Loucy (cell line): ENCODE results near the gene AQP6.

Source experiments
- H2AFZ ChIP-seq: fragments of 200-600 bp; sonication (generic); 2 replicates; pipeline ENCODE4 v1.6.0; 2016; ENCODE audit warnings: antibody characterized with exemption, mild to moderate bottlenecking, low read length, moderate library complexity
- H3F3A ChIP-seq: fragments of 200-600 bp; 2 replicates; pipeline ENCODE4 v1.6.0; 2016; ENCODE audit warnings: antibody characterized with exemption, low read depth, mild to moderate bottlenecking
- H3K27me3 ChIP-seq: fragments of 200-600 bp; sonication (generic); 2 replicates; pipeline ENCODE4 v1.6.1; 2014; ENCODE audit warnings: low read length, mild to moderate bottlenecking; ENCODE audit not compliant: insufficient read depth, poor library complexity, severe bottlenecking
- H3K36me3 ChIP-seq: fragments of 200-600 bp; sonication (generic); 2 replicates; pipeline ENCODE4 v1.6.1; 2016; ENCODE audit warnings: low read length; ENCODE audit not compliant: insufficient read depth
- H3K4me1 ChIP-seq: fragments of 200-600 bp; sonication (generic); 2 replicates; pipeline ENCODE4 v1.5.1; 2014; ENCODE audit warnings: low read length, mild to moderate bottlenecking; ENCODE audit not compliant: insufficient read depth, poor library complexity, severe bottlenecking
- H3K4me2 ChIP-seq: fragments of 200-600 bp; sonication (generic); 2 replicates; pipeline ENCODE4 v1.6.0; 2014; ENCODE audit warnings: antibody characterized with exemption, low read length, low read depth, mild to moderate bottlenecking; ENCODE audit not compliant: poor library complexity, severe bottlenecking
- H3K4me3 ChIP-seq: fragments of 200-600 bp; sonication (generic); 2 replicates; pipeline ENCODE4 v1.5.1; 2014; ENCODE audit warnings: low read length, mild to moderate bottlenecking, mixed read lengths; ENCODE audit not compliant: poor library complexity, severe bottlenecking
- H3K79me2 ChIP-seq: fragments of 200-600 bp; sonication (generic); 2 replicates; pipeline ENCODE4 v1.6.1; 2014; ENCODE audit warnings: low read length; ENCODE audit not compliant: insufficient read depth
- H3K9ac ChIP-seq: fragments of 200-600 bp; sonication (generic); 2 replicates; pipeline ENCODE4 v1.6.0; 2014; ENCODE audit warnings: mild to moderate bottlenecking, low read depth, low read length, moderate library complexity; ENCODE audit not compliant: poor library complexity, severe bottlenecking
- H3K9me2 ChIP-seq: fragments of 200-600 bp; sonication (generic); replicated peaks from 2 replicates; pipeline ENCODE4 v1.6.1; 2016; ENCODE audit warnings: low read depth, low read length, mixed read lengths
- H3K9me3 ChIP-seq: fragments of 200-600 bp; sonication (generic); 2 replicates; pipeline ENCODE4 v1.6.1; 2014; ENCODE audit warnings: mild to moderate bottlenecking, antibody characterized with exemption, low read length, low read depth; ENCODE audit not compliant: insufficient read depth
- H4K20me1 ChIP-seq: fragments of 200-600 bp; sonication (generic); 2 replicates; pipeline ENCODE4 v1.6.0; 2014; ENCODE audit warnings: antibody characterized with exemption, low read length, mild to moderate bottlenecking; ENCODE audit not compliant: insufficient read depth, poor library complexity, severe bottlenecking
- EZH2phosphoT487 ChIP-seq: fragments of 200-600 bp; IDR thresholded peaks from 2 replicates; pipeline ENCODE4 v1.6.1; 2018; ENCODE audit warnings: antibody characterized with exemption, mild to moderate bottlenecking, moderate library complexity, borderline replicate concordance
- TF ChIP-seq, protein P1 (sequence below): fragments of 200-600 bp; sonication (generic); conservative IDR thresholded peaks from 2 replicates; pipeline ENCODE4 v1.5.1; 2014; ENCODE audit warnings: mild to moderate bottlenecking, antibody characterized with exemption, low read length

AQP6 gene

DNA sequence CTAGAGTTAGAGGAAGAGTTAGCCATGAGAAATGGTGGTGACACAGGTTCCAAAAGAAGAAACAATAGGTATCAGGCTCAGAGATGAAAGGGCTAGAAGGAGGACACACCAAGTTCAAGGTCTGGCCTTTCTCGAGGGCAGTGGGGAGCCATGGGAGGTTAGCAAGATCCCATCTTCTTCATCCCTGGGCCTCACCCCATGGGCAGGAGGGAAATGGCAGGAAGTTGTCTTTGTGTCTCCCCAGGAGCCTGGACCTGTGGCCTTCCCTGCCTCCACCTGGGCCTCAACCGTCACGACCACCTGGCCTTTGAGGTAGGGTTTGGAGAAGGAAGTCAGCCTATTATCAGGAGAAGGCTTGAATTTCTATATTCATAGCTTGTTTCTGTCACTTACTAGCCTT is 28.0 kb upstream of the AQP6 start:
- Histone ChIP-seq H3K9me2 (no peaks in the 10 kb centered on the region), H2AFZ (peak overlapping the region; percentile 93; the same call in 1 of the 2 replicates), H3K9me3 (no peaks in the 10 kb centered on the region), H3K79me2 (no peaks in the 10 kb centered on the region), H3K4me2 (peak overlapping the region; percentile 75), H4K20me1 (no peaks in the 10 kb centered on the region), H3K4me1 (peaks cover 43% of the 10 kb centered on the region), H3K9ac (peak overlapping the region; percentile 69), H3K27me3 (no peaks in the 10 kb centered on the region), H3F3A (0 out of 2 replicates have a peak, but pooled peaks cover 3% of the 10 kb centered on the region), H3K36me3 (no peaks in the 10 kb centered on the region), H3K4me3 (peak overlapping the region; percentile 70)
- TF ChIP-seq EZH2phosphoT487: no peak
- TF ChIP-seq, protein P1, sequence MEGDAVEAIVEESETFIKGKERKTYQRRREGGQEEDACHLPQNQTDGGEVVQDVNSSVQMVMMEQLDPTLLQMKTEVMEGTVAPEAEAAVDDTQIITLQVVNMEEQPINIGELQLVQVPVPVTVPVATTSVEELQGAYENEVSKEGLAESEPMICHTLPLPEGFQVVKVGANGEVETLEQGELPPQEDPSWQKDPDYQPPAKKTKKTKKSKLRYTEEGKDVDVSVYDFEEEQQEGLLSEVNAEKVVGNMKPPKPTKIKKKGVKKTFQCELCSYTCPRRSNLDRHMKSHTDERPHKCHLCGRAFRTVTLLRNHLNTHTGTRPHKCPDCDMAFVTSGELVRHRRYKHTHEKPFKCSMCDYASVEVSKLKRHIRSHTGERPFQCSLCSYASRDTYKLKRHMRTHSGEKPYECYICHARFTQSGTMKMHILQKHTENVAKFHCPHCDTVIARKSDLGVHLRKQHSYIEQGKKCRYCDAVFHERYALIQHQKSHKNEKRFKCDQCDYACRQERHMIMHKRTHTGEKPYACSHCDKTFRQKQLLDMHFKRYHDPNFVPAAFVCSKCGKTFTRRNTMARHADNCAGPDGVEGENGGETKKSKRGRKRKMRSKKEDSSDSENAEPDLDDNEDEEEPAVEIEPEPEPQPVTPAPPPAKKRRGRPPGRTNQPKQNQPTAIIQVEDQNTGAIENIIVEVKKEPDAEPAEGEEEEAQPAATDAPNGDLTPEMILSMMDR: no peak

DNA sequence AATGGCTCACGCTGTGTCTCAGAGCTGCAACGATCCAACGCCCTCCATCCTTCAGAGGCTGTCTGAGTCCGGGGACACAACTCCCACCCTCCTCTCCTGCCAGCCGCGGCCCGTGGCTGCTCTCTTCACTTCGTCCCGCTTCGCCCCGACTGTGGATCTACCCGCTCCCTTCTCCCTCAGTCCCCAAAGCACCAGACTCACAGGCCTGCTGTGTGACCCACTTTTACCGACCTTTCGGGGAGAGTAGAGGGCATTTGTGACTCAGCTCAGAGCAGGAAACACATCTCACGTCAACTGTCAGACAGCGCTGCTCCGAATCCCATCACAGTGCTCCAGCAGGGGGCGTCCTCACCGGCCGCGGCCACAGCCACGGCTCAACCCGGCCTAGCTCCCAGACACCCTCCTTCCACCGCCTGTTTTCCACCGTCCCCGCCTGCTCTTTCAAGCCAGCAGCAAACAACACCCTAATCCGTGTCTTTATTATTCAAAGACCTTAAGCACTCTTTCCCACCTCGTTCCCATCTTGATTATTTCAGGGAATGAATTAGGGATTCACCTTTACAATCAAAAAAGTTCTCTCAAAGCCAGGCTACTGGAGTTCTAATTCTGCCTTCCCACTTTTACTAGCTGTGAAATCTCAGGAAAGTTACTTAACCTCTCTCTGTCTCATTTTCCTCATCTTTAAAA is 27.2 kb upstream of the AQP6 start:
- no peaks in the 10 kb centered on the region for H3K9me2 ChIP-seq
- no peaks in the 10 kb centered on the region for H4K20me1 ChIP-seq
- no peaks in the 10 kb centered on the region for H3K27me3 ChIP-seq
- no peaks in the 10 kb centered on the region for H3K9me3 ChIP-seq
- no peaks in the 10 kb centered on the region for H3K79me2 ChIP-seq
- 0 out of 2 replicates have a peak, but pooled peaks cover 3% of the 10 kb centered on the region for H3F3A ChIP-seq
- H3K36me3 ChIP-seq: no peaks in the 10 kb centered on the region
- H3K4me2 ChIP-seq: peak overlapping the region; percentile 75
- TF ChIP-seq EZH2phosphoT487: no peak
- TF ChIP-seq, protein P1: peak; percentile 88
- H3K9ac ChIP-seq: peak overlapping the region; percentile 69
- peak overlapping the region; percentile 93 for H2AFZ ChIP-seq
- peaks cover 43% of the 10 kb centered on the region for H3K4me1 ChIP-seq
- peak overlapping the region; percentile 70 for H3K4me3 ChIP-seq

- no peak for TF ChIP-seq EZH2phosphoT487
- TF ChIP-seq, protein P1: no peak
Observed at GRCh38 chr12:49946086-49946485, 26.7 kb upstream of the AQP6 start.

More at GRCh38 chr12:49946086-49946485, 26.7 kb upstream of the AQP6 start:
- Histone ChIP-seq H3K4me2 (peak overlapping the region; percentile 75), H3K4me1 (peaks cover 44% of the 10 kb centered on the region), H3K9me2 (no peaks in the 10 kb centered on the region), H3K79me2 (no peaks in the 10 kb centered on the region), H3K9me3 (no peaks in the 10 kb centered on the region), H2AFZ (peak overlapping the region; percentile 93), H4K20me1 (no peaks in the 10 kb centered on the region), H3K36me3 (no peaks in the 10 kb centered on the region), H3K9ac (peak overlapping the region; percentile 66), H3K4me3 (peak overlapping the region; percentile 70), H3K27me3 (no peaks in the 10 kb centered on the region), H3F3A (0 out of 2 replicates have a peak, but pooled peaks cover 3% of the 10 kb centered on the region)
